Measurements from ENCODE around the gene UCN3.

The UCN3 gene, protein sequence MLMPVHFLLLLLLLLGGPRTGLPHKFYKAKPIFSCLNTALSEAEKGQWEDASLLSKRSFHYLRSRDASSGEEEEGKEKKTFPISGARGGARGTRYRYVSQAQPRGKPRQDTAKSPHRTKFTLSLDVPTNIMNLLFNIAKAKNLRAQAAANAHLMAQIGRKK

DNA sequence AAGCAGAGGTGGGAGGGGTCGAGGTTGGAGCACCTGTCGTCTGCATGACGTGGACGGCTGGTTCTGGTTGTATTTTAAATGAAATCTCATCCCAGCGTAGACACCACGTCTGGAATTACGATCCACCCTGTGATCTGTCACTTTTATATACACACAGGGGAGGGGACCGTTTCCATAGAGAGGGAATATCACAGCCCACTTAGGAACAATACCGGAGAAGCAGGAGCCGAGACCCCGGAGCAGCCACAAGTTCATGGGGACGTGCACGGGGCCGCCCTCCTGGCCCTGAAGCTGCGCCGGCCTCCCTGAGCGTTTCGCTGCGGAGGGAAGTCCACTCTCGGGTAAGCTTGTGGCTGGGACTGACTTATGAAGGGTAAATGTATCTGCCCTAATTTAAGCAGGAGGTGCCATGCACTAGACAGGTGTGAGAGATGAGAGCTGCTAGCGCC lies at the start of gene UCN3:
Gene UCN3, plus strand, starts transcription at position 77 of the 449 bp plus-strand sequence. CDS start 8,755 bp downstream, outside the sequence.
- no peak for DNase-seq (ENCODE audit: low read depth)
- H3K4me3 ChIP-seq (ENCODE audit: low read depth, low read length): no peak within 1 kb of the TSS
- TF ChIP-seq, protein P1, sequence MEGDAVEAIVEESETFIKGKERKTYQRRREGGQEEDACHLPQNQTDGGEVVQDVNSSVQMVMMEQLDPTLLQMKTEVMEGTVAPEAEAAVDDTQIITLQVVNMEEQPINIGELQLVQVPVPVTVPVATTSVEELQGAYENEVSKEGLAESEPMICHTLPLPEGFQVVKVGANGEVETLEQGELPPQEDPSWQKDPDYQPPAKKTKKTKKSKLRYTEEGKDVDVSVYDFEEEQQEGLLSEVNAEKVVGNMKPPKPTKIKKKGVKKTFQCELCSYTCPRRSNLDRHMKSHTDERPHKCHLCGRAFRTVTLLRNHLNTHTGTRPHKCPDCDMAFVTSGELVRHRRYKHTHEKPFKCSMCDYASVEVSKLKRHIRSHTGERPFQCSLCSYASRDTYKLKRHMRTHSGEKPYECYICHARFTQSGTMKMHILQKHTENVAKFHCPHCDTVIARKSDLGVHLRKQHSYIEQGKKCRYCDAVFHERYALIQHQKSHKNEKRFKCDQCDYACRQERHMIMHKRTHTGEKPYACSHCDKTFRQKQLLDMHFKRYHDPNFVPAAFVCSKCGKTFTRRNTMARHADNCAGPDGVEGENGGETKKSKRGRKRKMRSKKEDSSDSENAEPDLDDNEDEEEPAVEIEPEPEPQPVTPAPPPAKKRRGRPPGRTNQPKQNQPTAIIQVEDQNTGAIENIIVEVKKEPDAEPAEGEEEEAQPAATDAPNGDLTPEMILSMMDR (IDR thresholded peaks at IDR 0.05; ENCODE audit: low read depth, low read length, missing control alignments): no peak

DNA sequence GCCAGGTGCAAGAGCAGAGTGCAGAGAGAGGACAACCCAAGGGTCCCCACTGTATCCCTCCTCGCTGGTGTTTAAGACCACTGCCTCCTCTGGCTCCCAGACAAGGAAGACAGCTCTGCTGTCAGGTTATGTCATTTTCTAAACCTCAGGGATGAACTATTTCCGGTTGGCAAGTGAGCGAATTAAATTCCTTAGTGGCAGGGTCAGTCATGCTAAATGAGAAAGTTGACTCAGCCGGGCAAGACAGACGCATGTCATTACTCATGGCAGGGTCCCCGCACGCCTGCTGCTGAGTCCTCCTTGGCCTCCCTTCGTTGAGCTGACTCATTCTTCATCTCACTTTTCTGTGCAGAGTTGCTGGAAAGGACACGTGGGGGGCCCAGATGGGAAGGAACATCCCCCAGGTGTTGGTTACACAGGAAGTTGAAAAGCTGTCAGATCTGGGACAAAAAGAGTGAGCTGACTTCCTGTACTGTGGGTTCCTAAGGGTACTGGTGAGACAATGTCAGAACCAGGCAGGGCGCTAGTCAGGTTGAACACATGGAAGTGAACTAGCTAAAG lies 47.1 kb upstream of the UCN3 start:
- TF ChIP-seq, protein P1 (IDR thresholded peaks at IDR 0.05; ENCODE audit: low read depth, low read length, missing control alignments): no peak
- H3K4me3 ChIP-seq (ENCODE audit: low read depth, low read length): no peak overlapping the region
- DNase-seq (ENCODE audit: low read depth): no peak

DNA sequence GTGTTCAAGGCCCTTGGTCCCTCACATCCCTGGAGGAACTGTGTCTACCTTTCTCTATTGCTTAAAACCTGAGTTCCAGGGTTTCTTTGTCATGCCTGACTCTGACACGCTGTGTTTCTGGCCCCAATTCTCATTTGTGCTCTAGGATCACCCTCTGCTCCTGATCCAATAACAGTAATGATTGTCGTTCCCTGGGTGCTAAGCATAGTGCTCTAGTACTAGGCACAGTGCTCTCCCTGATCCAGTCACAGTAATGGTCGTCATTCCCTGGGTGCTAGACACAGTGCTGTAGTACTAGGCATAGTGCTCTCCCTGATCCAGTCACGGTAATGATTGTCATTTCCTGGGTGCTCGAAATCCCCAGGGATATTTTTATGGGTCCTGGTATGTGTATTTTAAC lies 46.6 kb upstream of the UCN3 start:
- H3K4me3 ChIP-seq (ENCODE audit: low read depth, low read length): no peak overlapping the region
- TF ChIP-seq, protein P1 (IDR thresholded peaks at IDR 0.05; ENCODE audit: low read depth, low read length, missing control alignments): no peak
- DNase-seq (ENCODE audit: low read depth): no peak

DNA sequence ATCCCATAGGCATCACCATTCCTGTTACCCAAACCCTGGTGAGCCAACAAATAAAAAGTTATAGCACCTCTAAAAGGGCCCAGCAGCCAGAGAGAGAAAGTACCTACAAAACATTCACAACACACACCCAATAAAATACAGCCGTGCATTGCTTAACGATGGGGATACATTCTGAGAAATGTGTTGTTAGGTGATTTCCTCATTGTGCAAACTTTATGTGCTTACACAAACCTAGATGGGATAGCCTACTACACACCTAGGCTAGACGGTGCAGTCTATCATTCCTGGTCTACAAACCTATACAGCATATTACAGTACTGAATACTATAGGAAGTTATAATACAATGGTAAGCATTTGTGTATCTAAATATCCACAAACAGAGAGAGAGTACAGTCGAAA lies 44.9 kb upstream of the UCN3 start:
- H3K4me3 ChIP-seq (ENCODE audit: low read depth, low read length): no peak overlapping the region
- DNase-seq (ENCODE audit: low read depth): no peak
- TF ChIP-seq, protein P1 (IDR thresholded peaks at IDR 0.05; ENCODE audit: low read depth, low read length, missing control alignments): no peak

DNA sequence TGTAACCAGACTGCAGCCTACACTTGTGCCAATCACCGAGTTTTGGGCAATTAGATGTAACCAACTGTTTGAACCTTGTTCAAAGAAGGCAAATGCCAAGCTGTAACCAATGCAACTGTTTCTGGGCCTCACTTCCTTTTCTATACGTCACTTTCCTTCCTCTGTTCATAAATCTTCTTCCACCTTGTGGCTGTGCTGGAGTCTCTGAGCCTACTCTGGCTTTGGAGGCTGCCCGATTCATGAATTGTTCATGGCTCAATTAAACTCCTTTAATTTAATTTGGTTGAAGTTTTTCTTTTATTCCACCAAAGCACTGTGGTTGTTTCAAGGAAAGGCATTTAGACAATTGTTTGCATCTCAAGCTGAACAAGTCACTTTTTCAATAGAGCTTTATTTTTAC lies 43.5 kb upstream of the UCN3 start:
- TF ChIP-seq, protein P1 (IDR thresholded peaks at IDR 0.05; ENCODE audit: low read depth, low read length, missing control alignments): no peak
- H3K4me3 ChIP-seq (ENCODE audit: low read depth, low read length): no peak overlapping the region
- no peak for DNase-seq (ENCODE audit: low read depth)

DNA sequence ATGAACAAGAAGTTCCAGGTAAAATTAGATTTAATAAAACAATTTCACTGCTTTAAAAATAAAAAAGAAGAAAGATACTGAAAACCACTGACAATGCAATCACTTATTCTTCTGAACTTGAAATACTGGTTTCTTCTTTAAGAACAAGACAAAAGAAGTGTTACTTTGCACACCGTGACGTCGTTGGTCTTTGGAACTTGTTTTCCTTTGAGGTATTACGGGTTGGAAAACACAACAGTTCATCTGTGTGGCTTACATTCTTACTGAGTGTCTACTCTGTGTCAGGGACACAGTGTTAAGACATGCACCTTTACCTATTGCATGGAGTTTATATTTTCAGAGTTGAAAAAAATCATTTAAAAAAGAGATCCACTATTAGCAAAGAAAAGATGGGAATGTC lies 41.3 kb upstream of the UCN3 start:
- DNase-seq (ENCODE audit: low read depth): no peak
- TF ChIP-seq, protein P1 (IDR thresholded peaks at IDR 0.05; ENCODE audit: low read depth, low read length, missing control alignments): no peak
- no peak overlapping the region for H3K4me3 ChIP-seq (ENCODE audit: low read depth, low read length)

DNA sequence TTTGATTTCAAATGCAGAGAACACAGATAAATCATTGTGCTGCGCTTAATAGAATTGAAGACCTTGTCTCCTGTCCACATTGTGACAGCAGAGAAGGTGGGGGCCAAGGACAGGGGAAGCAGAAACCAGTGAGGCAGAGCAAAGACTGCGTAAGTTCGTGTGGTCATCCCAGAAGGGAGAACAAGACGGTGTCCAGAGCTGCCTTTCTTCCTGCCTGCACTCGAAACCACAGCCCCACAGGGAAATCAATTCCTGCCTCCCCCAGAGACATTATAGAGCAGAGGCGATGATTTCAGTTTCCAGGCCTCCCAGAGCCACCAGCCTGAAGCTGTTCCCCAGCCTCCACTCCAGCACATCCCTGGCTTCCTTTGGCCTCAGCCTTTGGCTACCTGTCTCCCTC lies 39.7 kb upstream of the UCN3 start:
- DNase-seq (ENCODE audit: low read depth): no peak
- TF ChIP-seq, protein P1 (IDR thresholded peaks at IDR 0.05; ENCODE audit: low read depth, low read length, missing control alignments): no peak
- no peak overlapping the region for H3K4me3 ChIP-seq (ENCODE audit: low read depth, low read length)
